AG09309 (cell line): ENCODE measurements around the gene DPYSL5.
A peak's percentile ranks its signal among the peaks of the same experiment; 100 is the strongest.
"Not testable (repeated sequence)": the region's sequence is repeated elsewhere in the genome, so short reads cannot be mapped to it uniquely, and the experiment has no call there.

ENCODE experiments used
- DNase-seq: peaks from one replicate; pipeline ENCODE4 v3.0.0-alpha.2; 2010; ENCODE audit warnings: low read depth
- H3K4me3 ChIP-seq: 2 replicates; pipeline ENCODE4 v1.5.1; 2011; ENCODE audit warnings: mild to moderate bottlenecking, low read depth, low read length, moderate library complexity; ENCODE audit not compliant: control insufficient read depth
- CTCF ChIP-seq: IDR thresholded peaks from 2 replicates; pipeline ENCODE4 v1.5.1; 2011; ENCODE audit warnings: mild to moderate bottlenecking, low read depth, low read length, inconsistent platforms; ENCODE audit not compliant: insufficient read depth, control insufficient read depth; ENCODE audit errors: missing control alignments

Gene DPYSL5

GRCh38 chr2:26922405-26923188 is 74.7 kb downstream of the DPYSL5 start:
- no peak for DNase-seq
- peak; percentile 48 for TF ChIP-seq CTCF
- no peak overlapping the region for H3K4me3 ChIP-seq

- DNase-seq, H3K4me3 ChIP-seq: not testable (repeated sequence)
Observed at GRCh38 chr2:26923189-26923466, 75.2 kb downstream of the DPYSL5 start.

DNA sequence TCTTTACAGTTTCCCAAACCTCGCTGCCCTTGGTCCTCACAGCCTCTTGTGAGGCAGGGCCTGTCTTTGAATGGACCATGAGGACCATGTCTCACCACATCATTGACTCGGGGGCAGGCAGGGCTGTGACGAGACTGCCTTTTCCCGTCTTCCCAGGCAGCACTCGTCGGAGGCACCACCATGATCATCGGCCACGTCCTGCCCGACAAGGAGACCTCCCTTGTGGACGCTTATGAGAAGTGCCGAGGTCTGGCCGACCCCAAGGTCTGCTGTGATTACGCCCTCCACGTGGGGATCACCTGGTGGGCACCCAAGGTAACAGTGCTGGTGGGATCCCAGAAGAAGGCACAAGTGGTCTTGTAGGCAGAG is 76.8 kb downstream of the DPYSL5 start:
- H3K4me3 ChIP-seq = no peak overlapping the region
- DNase-seq = no peak
- no peak for TF ChIP-seq CTCF

- no peak overlapping the region for H3K4me3 ChIP-seq
- DNase-seq = no peak
Observed at GRCh38 chr2:26925100-26925791, 77.3 kb downstream of the DPYSL5 start.

GRCh38 chr2:26927221-26927620 is 79.3 kb downstream of the DPYSL5 start:
- no peak overlapping the region for H3K4me3 ChIP-seq
- no peak for TF ChIP-seq CTCF
- no peak for DNase-seq

More at GRCh38 chr2:26925100-26925791, 77.3 kb downstream of the DPYSL5 start:
- no peak for TF ChIP-seq CTCF

- DNase-seq = no peak
- no peak for TF ChIP-seq CTCF
Observed at GRCh38 chr2:26932974-26933373, 85.0 kb downstream of the DPYSL5 start.

More at GRCh38 chr2:26932974-26933373, 85.0 kb downstream of the DPYSL5 start:
- no peak overlapping the region for H3K4me3 ChIP-seq
